IPS-NIHi11 (cell line): ENCODE measurements around the gene CCT8L2.
"Not testable (repeated sequence)": the region's sequence is repeated elsewhere in the genome, so short reads cannot be mapped to it uniquely, and the experiment has no call there.

ENCODE experiments used
- DNase-seq: peaks from one replicate; pipeline ENCODE4 v3.0.0; 2012; ENCODE audit warnings: mixed read lengths, low spot score

The CCT8L2 gene

DNA sequence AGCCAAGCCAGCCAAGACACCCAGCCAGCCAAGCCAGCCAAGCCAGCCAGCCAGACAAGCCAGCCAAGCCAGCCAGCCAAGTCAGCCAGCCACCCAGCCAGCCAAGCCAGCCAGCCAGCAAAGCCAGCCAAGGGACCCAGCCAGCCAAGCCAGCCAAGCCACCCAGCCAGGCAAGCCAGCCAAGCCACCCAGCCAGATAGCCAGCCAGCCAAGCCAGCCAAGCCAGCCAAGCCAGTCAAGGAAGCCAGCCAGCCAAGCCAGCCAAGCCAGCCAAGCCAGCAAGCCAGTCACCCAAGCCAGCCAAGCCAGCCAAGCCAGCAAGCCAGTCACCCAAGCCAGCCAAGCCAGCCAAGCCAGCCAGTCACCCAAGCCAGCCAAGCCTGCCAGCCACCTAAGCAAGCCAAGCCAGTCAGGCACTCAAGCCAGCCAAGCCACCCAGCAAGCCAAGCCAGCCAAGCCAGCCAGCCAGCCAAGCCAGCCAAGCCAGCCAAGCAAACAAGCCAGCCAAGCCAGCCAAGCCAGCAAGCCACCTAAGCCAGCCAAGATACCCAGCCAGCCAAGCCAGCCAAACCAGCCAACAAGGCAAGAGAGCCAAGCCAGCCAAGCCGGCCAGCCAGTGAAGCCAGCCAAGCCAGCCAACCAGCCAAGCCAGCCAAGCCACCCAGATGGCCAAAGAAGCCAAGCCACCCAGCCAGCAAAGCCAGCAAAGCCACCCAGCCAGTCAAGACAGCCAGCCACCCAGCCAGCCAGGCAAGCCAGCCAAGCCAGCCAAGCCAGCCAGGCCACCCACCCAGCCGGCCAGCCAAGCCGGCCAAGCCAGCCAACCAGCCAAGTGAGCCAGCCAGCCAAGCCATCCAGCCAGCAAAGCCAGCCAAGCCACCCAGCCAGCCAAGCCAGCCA is 33.3 kb downstream of the CCT8L2 start:
- DNase-seq: no peak

DNA sequence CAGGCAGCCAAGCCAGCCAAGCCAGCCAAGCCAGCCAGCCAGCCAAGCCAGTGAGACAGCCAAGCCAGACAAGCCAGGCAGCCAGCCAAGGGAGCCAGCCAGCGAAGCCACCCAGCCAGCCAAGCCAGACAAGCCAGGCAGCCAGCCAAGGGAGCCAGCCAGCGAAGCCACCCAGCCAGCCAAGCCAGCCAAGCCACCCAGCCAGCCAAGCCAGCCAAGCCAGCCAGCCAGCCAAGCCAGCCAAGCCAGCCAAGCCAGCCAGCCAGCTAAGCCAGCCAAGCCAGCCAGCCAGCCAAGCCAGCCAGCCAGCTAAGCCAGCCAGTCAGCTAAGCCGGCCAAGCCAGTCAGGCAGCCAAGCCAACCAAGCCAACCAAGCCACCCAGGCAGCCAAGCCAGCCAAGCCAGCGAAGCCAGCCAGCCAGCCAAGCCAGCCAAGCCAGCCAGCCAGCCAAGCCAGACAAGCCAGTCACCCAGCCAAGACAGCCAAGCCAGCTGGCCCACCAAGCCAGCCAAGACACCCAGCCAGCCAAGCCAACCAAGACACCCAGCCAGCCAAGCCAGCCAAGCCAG is 34.1 kb downstream of the CCT8L2 start:
- DNase-seq: not testable (repeated sequence)

DNA sequence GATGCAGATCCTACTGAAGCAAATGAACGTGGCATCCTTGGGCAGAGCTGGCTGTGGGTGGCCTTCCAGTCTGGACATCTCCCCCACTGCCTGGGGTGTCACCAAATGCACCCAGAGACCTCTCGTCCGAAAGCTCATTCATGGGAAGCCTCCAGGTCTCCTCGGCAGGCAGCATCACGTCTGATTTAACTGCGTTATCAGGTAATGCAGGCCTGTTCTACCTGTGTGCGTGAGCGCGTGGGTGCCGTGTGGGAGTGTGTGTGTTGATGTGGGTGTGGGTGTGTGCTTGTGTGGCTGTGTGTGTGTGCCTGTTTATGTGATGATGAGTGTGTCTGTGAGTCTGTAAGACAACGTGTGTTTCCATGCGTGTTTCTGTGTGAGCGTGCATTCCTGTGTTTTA is 35.1 kb downstream of the CCT8L2 start:
- not testable (repeated sequence) for DNase-seq

DNA sequence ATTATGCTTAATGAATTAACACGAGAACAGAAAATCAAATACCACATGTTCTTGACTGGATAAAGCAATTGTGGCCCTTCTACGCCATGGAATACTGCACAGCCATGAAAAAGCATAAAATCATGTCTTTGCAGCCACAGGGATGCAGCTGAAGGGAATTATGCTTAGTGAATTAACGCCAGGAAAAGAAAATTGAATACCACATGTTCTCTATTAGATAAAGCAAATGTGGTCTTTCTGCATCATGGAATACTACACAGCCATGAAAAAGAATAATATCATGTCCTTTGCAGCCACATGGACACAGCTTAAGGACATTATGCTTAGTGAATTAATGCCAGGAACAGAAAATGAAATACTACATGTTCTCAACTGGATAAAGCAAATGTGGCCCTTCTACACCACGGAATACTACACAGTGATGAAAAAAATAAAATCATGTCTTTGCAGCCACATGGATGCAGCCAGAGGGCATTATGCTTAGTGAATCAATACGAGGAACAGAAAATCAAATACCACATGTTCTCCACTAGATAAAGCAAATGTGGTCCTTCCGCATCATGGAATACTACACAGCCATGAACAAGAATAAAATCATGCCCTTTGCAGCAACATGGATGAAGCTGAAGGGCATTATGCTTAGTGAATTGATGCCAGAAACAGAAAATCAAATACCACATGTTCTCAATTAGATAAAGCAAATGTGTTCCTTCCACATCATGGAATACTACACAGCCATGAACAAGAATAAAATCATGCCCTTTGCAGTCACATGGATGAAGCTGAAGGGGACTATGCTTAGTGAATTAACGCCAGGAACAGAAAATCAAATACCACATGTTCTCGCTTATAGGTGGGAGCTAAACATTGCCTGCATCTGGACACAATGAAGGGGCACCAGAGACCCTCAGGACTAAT is 37.3 kb downstream of the CCT8L2 start:
- not testable (repeated sequence) for DNase-seq

DNA sequence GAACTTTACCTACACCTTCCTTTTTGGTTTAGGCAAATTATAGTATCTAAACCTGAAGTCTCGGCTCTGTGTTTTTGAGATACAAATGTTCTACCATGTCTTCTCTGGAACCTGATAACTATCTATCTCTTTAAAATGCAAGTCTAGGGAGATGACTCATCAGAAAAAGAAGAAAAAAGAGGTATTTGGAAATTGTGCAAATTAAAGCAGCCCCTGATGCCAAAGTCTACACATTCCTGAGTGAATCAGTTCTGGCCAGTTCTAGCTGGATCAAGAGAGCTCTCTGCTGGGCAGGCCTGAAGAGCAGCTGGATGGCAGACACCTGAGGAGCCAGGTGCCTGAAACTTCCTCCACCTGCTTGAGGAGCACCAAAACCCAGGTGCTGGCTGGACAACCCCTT is 49.3 kb downstream of the CCT8L2 start:
- not testable (repeated sequence) for DNase-seq
